Activated CD4-positive, alpha-beta T cell treated with anti-CD3 and anti-CD28 coated beads for 36 hours (primary cell): ENCODE data around the gene HOXB6. TPM values are rescaled to one million over a fixed set of nuclear protein-coding genes. Genes with fewer than 3 reads are reported as not detected.

Experiments used
- ATAC-seq: fragments of 200-7000 bp; cut with Tn5 transposase; one replicate; pipeline ENCODE4 v1.10.0; 2021; ENCODE audit warnings: mild to moderate bottlenecking, moderate library complexity
- CTCF ChIA-PET: fragments of 350-600 bp; sonication (Branson Sonifier 250); formaldehyde crosslinking; loops from one replicate; lab custom pipeline; 2021; ENCODE audit warnings: antibody characterized with exemption; lab: Charles Lee
- POLR2A ChIA-PET: fragments of 350-600 bp; sonication (Branson Sonifier 250); formaldehyde crosslinking; loops from one replicate; lab custom pipeline; 2021; ENCODE audit warnings: antibody characterized with exemption, inconsistent platforms; lab: Charles Lee
- DNase-seq: peaks from one replicate; pipeline ENCODE4 v3.0.0-alpha.2; 2020
- H3K27ac Mint-ChIP-seq: one replicate; pipeline ENCODE4 v1.8.0; 2021; ENCODE audit warnings: mixed read lengths
- H3K27me3 Mint-ChIP-seq: one replicate; pipeline ENCODE4 v1.8.0; 2021; ENCODE audit warnings: mixed read lengths
- H3K36me3 Mint-ChIP-seq: one replicate; pipeline ENCODE4 v1.8.0; 2021; ENCODE audit warnings: low read depth, mixed read lengths
- H3K4me1 Mint-ChIP-seq: one replicate; pipeline ENCODE4 v1.8.0; 2021; ENCODE audit warnings: mixed read lengths
- H3K4me3 Mint-ChIP-seq: one replicate; pipeline ENCODE4 v1.8.0; 2021; ENCODE audit warnings: mild to moderate bottlenecking, moderate library complexity, mixed read lengths
- H3K9me3 Mint-ChIP-seq: one replicate; pipeline ENCODE4 v1.8.0; 2021; ENCODE audit warnings: low read depth, mixed read lengths
- intact Hi-C, 2 experiments: fragments of 100-400 bp; cut with DNase I in 1 of 2; cut with micrococcal nuclease in 1 of 2; formaldehyde crosslinking; loops; one replicate each; pipeline versions ENCODE4 v1.14.2 to v1.15.1; 2022 to 2024; cut with DNase I, micrococcal nuclease
- total RNA-seq, 2 experiments: library from RNA; stranded (reverse); gene quantifications; one replicate each; pipeline ENCODE4 v1.2.3, GENCODE V29; 2021

The HOXB6 gene
- total RNA-seq, 2 experiments from 2014 or later = not detected

DNA sequence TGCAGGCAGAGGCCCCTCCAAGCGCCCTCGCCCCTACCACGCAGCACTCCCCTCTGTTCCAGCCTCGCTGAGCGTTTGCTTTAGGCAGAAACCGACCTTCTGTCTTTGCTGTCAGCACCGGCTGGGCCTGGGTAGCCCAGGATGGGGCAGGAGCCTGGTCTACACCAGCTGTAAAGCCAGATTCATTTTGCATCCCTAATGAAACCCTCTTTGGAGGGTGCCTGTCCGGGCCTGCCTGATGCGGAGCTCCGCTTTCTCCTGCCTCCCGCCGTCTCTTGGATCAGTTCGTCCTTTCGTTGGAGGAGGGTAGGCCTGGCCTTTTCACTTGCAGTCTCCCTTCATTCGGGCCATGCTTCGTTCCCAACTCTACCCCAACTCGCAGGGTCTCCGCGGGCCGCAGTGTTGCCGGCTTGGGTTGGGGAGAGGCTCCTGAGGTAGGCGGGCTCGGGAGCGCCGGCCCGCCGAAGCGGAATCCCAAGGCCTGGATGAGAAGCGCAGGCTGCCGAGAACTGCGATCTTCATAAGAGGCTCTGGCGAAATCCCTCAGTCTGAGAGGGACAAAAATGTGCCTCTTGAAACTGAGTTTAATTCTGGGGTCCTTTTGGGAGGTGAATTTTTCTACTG, 15.2 kb upstream of the HOXB6 start:
- POLR2A ChIA-PET = no interaction called here

GRCh38 chr17:48618256-48618896, 13.6 kb upstream of the HOXB6 start:
- Mint-ChIP-seq H3K4me3 (no peak overlapping the region), H3K4me1 (peaks cover 36% of the 10 kb centered on the region), H3K27me3 (peaks cover 82% of the 10 kb centered on the region), H3K9me3 (no peaks in the 10 kb centered on the region), H3K36me3 (no peaks in the 10 kb centered on the region), H3K27ac (no peak overlapping the region)
- CTCF ChIA-PET = interaction anchor here (0.6 to 2.6 kb wide), 31 partner anchors 9 to 723 kb away, joined by 3 to 16 read pairs (median 4); partner anchors contain the start of genes HOXB3 and HOXB5
- DNase-seq (peak; percentile 91), ATAC-seq (peak; percentile 69)
- POLR2A ChIA-PET = interaction anchor here (0.8 kb wide), 1 partner anchor 592 kb away, joined by 3 read pairs; no protein-coding TSS in a partner anchor
- intact Hi-C loops = loop anchor here (1.0 to 10.0 kb wide), 6 partner anchors 134 to 593 kb away; no protein-coding TSS in a partner anchor

More for the DNA sequence above, 15.2 kb upstream of the HOXB6 start:
- no peak for ATAC-seq
- peaks cover 22% of the 10 kb centered on the region for H3K4me1 Mint-ChIP-seq
- CTCF ChIA-PET = interaction anchor here (0.5 to 2.6 kb wide), 4 partner anchors 12 to 467 kb away, joined by 3 to 9 read pairs (median 3); no protein-coding TSS in a partner anchor
- no peak overlapping the region for H3K27ac Mint-ChIP-seq
- H3K36me3 Mint-ChIP-seq = no peaks in the 10 kb centered on the region
- no peak for DNase-seq
- intact Hi-C loops = loop anchor here (2.0 to 10.0 kb wide), 5 partner anchors 132 to 593 kb away; no protein-coding TSS in a partner anchor
- no peaks in the 10 kb centered on the region for H3K9me3 Mint-ChIP-seq
- no peak overlapping the region for H3K4me3 Mint-ChIP-seq
- peaks cover 82% of the 10 kb centered on the region for H3K27me3 Mint-ChIP-seq

- Mint-ChIP-seq H3K27ac (no peak overlapping the region), H3K36me3 (no peaks in the 10 kb centered on the region), H3K9me3 (no peaks in the 10 kb centered on the region), H3K4me3 (no peak overlapping the region), H3K4me1 (peaks cover 39% of the 10 kb centered on the region), H3K27me3 (peaks cover 79% of the 10 kb centered on the region)
- ChIA-PET CTCF (interaction anchor here (0.6 to 2.6 kb wide), 25 partner anchors 8 to 591 kb away, joined by 3 to 16 read pairs (median 4); partner anchors contain the start of genes HOXB3 and HOXB5), POLR2A (interaction anchor here (0.8 kb wide), 1 partner anchor 591 kb away, joined by 3 read pairs; no protein-coding TSS in a partner anchor)
- intact Hi-C loops = loop anchor here (1.0 to 10.0 kb wide), 6 partner anchors 135 to 592 kb away; no protein-coding TSS in a partner anchor
- no peak for DNase-seq
- ATAC-seq = no peak
Observed at GRCh38 chr17:48617471-48618255, 12.9 kb upstream of the HOXB6 start.

- no peak for DNase-seq
- POLR2A ChIA-PET = interaction anchor here (0.6 kb wide), 1 partner anchor 197 kb away, joined by 3 read pairs; no protein-coding TSS in a partner anchor
- ATAC-seq = no peak
- Mint-ChIP-seq H3K4me1 (peaks cover 44% of the 10 kb centered on the region), H3K36me3 (no peaks in the 10 kb centered on the region), H3K27ac (no peak overlapping the region), H3K9me3 (no peaks in the 10 kb centered on the region), H3K27me3 (peaks cover 77% of the 10 kb centered on the region), H3K4me3 (no peak overlapping the region)
- intact Hi-C loops = loop anchor here (5.0 to 10.0 kb wide), 3 partner anchors 135 to 485 kb away; no protein-coding TSS in a partner anchor
- CTCF ChIA-PET = interaction anchor here (0.7 to 2.6 kb wide), 14 partner anchors 8 to 270 kb away, joined by 3 to 16 read pairs (median 7); partner anchors contain the start of genes HOXB3, HOXB5 and HOXB9
Observed at GRCh38 chr17:48616717-48617470, 12.1 kb upstream of the HOXB6 start.

GRCh38 chr17:48615963-48616716, 11.4 kb upstream of the HOXB6 start:
- H3K36me3 Mint-ChIP-seq = no peaks in the 10 kb centered on the region
- ChIA-PET POLR2A (interaction anchor here (0.6 kb wide), 1 partner anchor 198 kb away, joined by 3 read pairs; no protein-coding TSS in a partner anchor), CTCF (interaction anchor here (0.7 to 2.6 kb wide), 11 partner anchors 9 to 585 kb away, joined by 3 to 11 read pairs (median 3); partner anchors contain the start of genes HOXB5 and HOXB9)
- no peaks in the 10 kb centered on the region for H3K9me3 Mint-ChIP-seq
- H3K27me3 Mint-ChIP-seq = peaks cover 78% of the 10 kb centered on the region
- no peak overlapping the region for H3K27ac Mint-ChIP-seq
- peaks cover 51% of the 10 kb centered on the region for H3K4me1 Mint-ChIP-seq
- intact Hi-C loops = loop anchor here (2.0 to 10.0 kb wide), 4 partner anchors 101 to 484 kb away; no protein-coding TSS in a partner anchor
- no peak overlapping the region for H3K4me3 Mint-ChIP-seq
- DNase-seq (no peak), ATAC-seq (no peak)

- ATAC-seq (no peak), DNase-seq (no peak)
- peaks cover 75% of the 10 kb centered on the region for H3K27me3 Mint-ChIP-seq
- peaks cover 55% of the 10 kb centered on the region for H3K4me1 Mint-ChIP-seq
- CTCF ChIA-PET = interaction anchor here (0.7 to 2.6 kb wide), 11 partner anchors 8 to 584 kb away, joined by 3 to 11 read pairs (median 3); partner anchors contain the start of genes HOXB5 and HOXB9
- intact Hi-C loops = loop anchor here (2.0 to 10.0 kb wide), 4 partner anchors 101 to 483 kb away; no protein-coding TSS in a partner anchor
- no peaks in the 10 kb centered on the region for H3K36me3 Mint-ChIP-seq
- H3K4me3 Mint-ChIP-seq = peak within 1 kb of the TSS; percentile 26
- POLR2A ChIA-PET = no interaction called here
- no peak within 1 kb of the TSS for H3K27ac Mint-ChIP-seq
- no peaks in the 10 kb centered on the region for H3K9me3 Mint-ChIP-seq
Observed at GRCh38 chr17:48615047-48615962, 10.5 kb upstream of the HOXB6 start, which contains the start of gene HOXB8. Gene HOXB8, minus strand, starts transcription at chr17:48615292. Its CDS starts 588 bp downstream, at chr17:48614704.

DNA sequence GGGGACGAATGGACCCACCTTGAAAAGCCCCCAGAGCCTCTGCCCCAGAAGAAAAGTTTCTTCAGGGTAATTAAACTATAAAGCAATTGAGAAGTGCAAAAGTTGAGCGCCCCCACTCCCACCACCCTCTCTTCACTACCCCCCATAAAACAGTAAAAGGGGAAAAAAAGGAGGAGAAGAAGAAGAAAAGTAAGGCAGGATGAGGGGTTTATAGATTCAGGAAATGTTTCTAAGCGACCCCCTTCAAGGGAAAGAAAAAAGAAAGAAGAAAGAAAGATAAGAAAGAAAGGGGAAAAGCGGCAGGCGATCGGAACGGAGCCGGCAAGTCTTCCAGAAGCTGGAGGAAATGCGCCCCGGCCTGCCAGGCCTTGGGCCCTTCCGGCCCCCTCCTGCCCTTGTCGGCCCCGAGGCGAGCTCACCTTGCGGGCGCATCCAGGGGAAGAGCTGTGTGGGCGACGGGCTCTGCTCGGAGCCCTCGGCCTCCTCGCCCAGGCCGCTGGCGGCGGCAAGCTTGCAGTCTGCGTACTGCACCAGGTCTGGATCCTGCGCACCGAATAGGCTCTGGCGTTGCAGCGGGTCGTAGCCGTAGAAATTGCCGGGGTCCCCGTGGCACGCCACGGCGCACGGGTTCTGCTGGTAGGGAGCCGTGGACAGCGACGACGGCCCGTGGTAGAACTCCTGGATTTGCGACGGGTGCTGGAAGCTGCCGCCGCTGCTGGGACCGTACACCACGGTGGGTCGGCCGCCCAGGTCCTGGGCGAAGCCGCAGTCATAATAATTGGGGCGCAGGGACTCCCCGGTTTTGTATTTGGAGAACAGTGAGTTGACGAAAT, 9.3 kb upstream of the HOXB6 start:
- ChIA-PET POLR2A (no interaction called here), CTCF (interaction anchor here (0.7 to 2.8 kb wide), 19 partner anchors 8 to 564 kb away, joined by 3 to 27 read pairs (median 5); partner anchors contain the start of genes HOXB5, HOXB9 and PRAC2)
- Mint-ChIP-seq H3K27ac (no peak overlapping the region), H3K36me3 (no peaks in the 10 kb centered on the region), H3K9me3 (no peaks in the 10 kb centered on the region), H3K4me1 (peaks cover 52% of the 10 kb centered on the region), H3K27me3 (peaks cover 76% of the 10 kb centered on the region), H3K4me3 (peak overlapping the region; percentile 26)
- DNase-seq (peak; percentile 64), ATAC-seq (peak; percentile 24)
- intact Hi-C loops = loop anchor here (2.0 to 10.0 kb wide), 4 partner anchors 17 to 479 kb away; partner anchors contain the start of genes PRAC1 (in 1 of the 2) and PRAC2 (in 1 of the 2)
